Ectodermal cell (in vitro differentiated cells): ENCODE data around the gene ACBD5. TPM values are rescaled to one million over a fixed set of nuclear protein-coding genes. Genes with fewer than 3 reads are reported as not detected.
"Not testable (repeated sequence)": the region's sequence is repeated elsewhere in the genome, so short reads cannot be mapped to it uniquely, and the experiment has no call there.

Source experiments
- H3K27ac ChIP-seq: 2 replicates; pipeline ENCODE4 v1.7.0; 2013; ENCODE audit warnings: mild to moderate bottlenecking, low read depth, low read length; ENCODE audit not compliant: insufficient read depth, poor library complexity, severe bottlenecking
- H3K27me3 ChIP-seq: 2 replicates; pipeline ENCODE4 v1.7.0; 2013; ENCODE audit warnings: mild to moderate bottlenecking, low read length; ENCODE audit not compliant: insufficient read depth, control insufficient read depth, poor library complexity, severe bottlenecking
- H3K36me3 ChIP-seq: one replicate; pipeline ENCODE4 v1.7.0; 2013; ENCODE audit warnings: low read length; ENCODE audit not compliant: control insufficient read depth, insufficient read depth
- H3K4me1 ChIP-seq: one replicate; pipeline ENCODE4 v1.7.0; 2013; ENCODE audit warnings: low read length; ENCODE audit not compliant: control insufficient read depth, insufficient read depth
- H3K4me3 ChIP-seq: 2 replicates; pipeline ENCODE4 v1.7.0; 2013; ENCODE audit warnings: low read depth, low read length, control low read depth; ENCODE audit not compliant: insufficient read depth
- H3K9me3 ChIP-seq: 2 replicates; pipeline ENCODE4 v1.7.0; 2013; ENCODE audit warnings: mild to moderate bottlenecking, low read length, moderate library complexity; ENCODE audit not compliant: control insufficient read depth
- WGBS, 2 experiments: methylation state at CpG; one replicate each; pipeline ENCODE4 v1.1.7; 2013; ENCODE audit warnings: missing lambda C conversion rate in 2 of 2; 5-methylcytosine and 5-hydroxymethylcytosine counted together
- polyA plus RNA-seq, 4 experiments: library from polyadenylated mRNA; stranded (reverse); fragments of 50-300 nt; gene quantifications; one replicate each; pipeline ENCODE4 v1.2.3, GENCODE V29; 2013

The ACBD5 gene, protein sequence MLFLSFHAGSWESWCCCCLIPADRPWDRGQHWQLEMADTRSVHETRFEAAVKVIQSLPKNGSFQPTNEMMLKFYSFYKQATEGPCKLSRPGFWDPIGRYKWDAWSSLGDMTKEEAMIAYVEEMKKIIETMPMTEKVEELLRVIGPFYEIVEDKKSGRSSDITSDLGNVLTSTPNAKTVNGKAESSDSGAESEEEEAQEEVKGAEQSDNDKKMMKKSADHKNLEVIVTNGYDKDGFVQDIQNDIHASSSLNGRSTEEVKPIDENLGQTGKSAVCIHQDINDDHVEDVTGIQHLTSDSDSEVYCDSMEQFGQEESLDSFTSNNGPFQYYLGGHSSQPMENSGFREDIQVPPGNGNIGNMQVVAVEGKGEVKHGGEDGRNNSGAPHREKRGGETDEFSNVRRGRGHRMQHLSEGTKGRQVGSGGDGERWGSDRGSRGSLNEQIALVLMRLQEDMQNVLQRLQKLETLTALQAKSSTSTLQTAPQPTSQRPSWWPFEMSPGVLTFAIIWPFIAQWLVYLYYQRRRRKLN
- 14.5 TPM for polyA plus RNA-seq (2013, experiment 1 of 4)
- 13.6 TPM for polyA plus RNA-seq (2013, experiment 2 of 4)
- 13.5 TPM for polyA plus RNA-seq (2013, experiment 3 of 4)
- 13.5 TPM for polyA plus RNA-seq (2013, experiment 4 of 4)

GRCh38 chr10:27240212-27241009 lies at the start of gene ACBD5:
TSS of gene ACBD5 (minus strand) at chr10:27240797. CDS start at chr10:27240688, 109 bp downstream.
- H3K4me1 ChIP-seq: peaks cover 9% of the 10 kb centered on the region
- 0% methylated on average over 64 of the region's 64 CpGs for WGBS, 2 experiments
- no peaks in the 10 kb centered on the region for H3K27me3 ChIP-seq
- peak within 1 kb of the TSS; percentile 87 for H3K27ac ChIP-seq
- no peaks in the 10 kb centered on the region for H3K9me3 ChIP-seq
- no peaks in the 10 kb centered on the region for H3K36me3 ChIP-seq
- peak within 1 kb of the TSS; percentile 78 for H3K4me3 ChIP-seq

GRCh38 chr10:27285093-27285492 lies 44.5 kb upstream of the ACBD5 start:
- WGBS, 2 experiments: 59 to 75% methylated on average over 2 of the region's 3 CpGs
- no peaks in the 10 kb centered on the region for H3K4me1 ChIP-seq
- H3K27ac ChIP-seq: no peak overlapping the region
- no peak overlapping the region for H3K4me3 ChIP-seq
- H3K9me3 ChIP-seq: no peaks in the 10 kb centered on the region
- no peaks in the 10 kb centered on the region for H3K36me3 ChIP-seq
- no peaks in the 10 kb centered on the region for H3K27me3 ChIP-seq

- H3K4me3 ChIP-seq: no peak overlapping the region
- H3K36me3 ChIP-seq: no peaks in the 10 kb centered on the region
- H3K4me1 ChIP-seq: no peaks in the 10 kb centered on the region
- H3K27me3 ChIP-seq: no peaks in the 10 kb centered on the region
- H3K27ac ChIP-seq: no peak overlapping the region
- H3K9me3 ChIP-seq: peaks cover 2% of the 10 kb centered on the region
Measured at GRCh38 chr10:27276581-27276980, 36.0 kb upstream of the ACBD5 start.

DNA sequence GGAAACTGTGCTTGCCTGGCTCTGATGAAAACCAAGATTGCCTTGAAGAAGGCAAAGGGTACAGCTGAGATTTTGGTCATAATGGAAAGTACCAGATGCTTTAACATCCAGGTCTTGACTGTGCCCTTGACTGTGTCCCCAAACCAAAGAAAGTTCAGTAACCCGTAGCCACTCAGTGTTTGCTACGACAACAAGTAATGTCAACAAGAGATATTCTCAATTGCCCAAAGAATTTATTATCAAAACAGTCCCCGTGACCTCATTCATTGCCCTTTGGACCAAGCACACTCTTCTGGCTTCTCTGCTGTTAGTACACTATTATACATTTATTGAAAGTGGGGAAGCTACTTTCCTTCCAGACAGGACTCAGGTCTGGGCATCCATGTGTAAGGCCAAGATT lies 25.4 kb upstream of the ACBD5 start:
- not testable (repeated sequence) for H3K4me3 ChIP-seq, H3K27ac ChIP-seq, H3K4me1 ChIP-seq, H3K36me3 ChIP-seq, H3K27me3 ChIP-seq, H3K9me3 ChIP-seq
- 89 to 95% methylated on average over 2 of the region's 3 CpGs for WGBS, 2 experiments

- WGBS, 2 experiments: 92 to 96% methylated on average over 7 of the region's 7 CpGs
- H3K36me3 ChIP-seq, H3K4me1 ChIP-seq, H3K9me3 ChIP-seq, H3K27ac ChIP-seq, H3K4me3 ChIP-seq: not testable (repeated sequence)
- peaks cover 39% of the 10 kb centered on the region for H3K27me3 ChIP-seq
Measured at GRCh38 chr10:27262788-27263187, 22.2 kb upstream of the ACBD5 start.

GRCh38 chr10:27258838-27259812 lies 18.5 kb upstream of the ACBD5 start:
- Histone ChIP-seq H3K4me1 (no peaks in the 10 kb centered on the region), H3K27me3 (peaks cover 48% of the 10 kb centered on the region), H3K36me3 (no peaks in the 10 kb centered on the region), H3K27ac (no peak overlapping the region), H3K9me3 (no peaks in the 10 kb centered on the region), H3K4me3 (peak overlapping the region; percentile 34)
- 1% methylated on average over 75 of the region's 75 CpGs for WGBS, 2 experiments

DNA sequence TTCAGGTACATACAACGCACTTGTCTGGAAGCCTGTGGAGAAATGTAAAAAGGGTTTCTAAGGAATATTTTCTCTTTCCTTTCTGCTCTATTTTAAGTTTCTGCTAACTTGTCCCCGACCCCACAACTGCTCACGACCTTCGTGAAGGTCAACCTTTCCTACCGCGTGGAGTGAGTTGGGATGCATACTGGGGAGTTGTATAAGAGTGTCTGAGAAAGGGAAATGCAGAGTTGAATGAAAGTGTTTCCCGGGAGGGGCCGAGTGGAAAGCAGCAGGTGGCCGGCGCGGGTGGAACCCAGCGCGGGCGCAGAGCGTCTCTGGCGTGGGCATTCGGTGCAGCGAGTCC lies 17.9 kb upstream of the ACBD5 start:
- Histone ChIP-seq H3K4me1 (no peaks in the 10 kb centered on the region), H3K27me3 (peaks cover 48% of the 10 kb centered on the region), H3K9me3 (no peaks in the 10 kb centered on the region), H3K4me3 (peak overlapping the region; percentile 34), H3K27ac (no peak overlapping the region), H3K36me3 (no peaks in the 10 kb centered on the region)
- WGBS, 2 experiments: 4 to 8% methylated on average over 17 to 18 of the region's 18 CpGs

GRCh38 chr10:27256299-27257189 lies 15.9 kb upstream of the ACBD5 start:
- Histone ChIP-seq H3K9me3 (no peaks in the 10 kb centered on the region), H3K27ac (no peak overlapping the region), H3K27me3 (peaks cover 46% of the 10 kb centered on the region), H3K4me1 (no peaks in the 10 kb centered on the region), H3K36me3 (no peaks in the 10 kb centered on the region), H3K4me3 (no peak overlapping the region)
- 96% methylated on average over 42 to 43 of the region's 58 CpGs for WGBS, 2 experiments

- Histone ChIP-seq H3K27me3 (peaks cover 17% of the 10 kb centered on the region), H3K27ac (no peak overlapping the region), H3K9me3 (no peaks in the 10 kb centered on the region), H3K4me3 (no peak overlapping the region), H3K4me1 (no peaks in the 10 kb centered on the region), H3K36me3 (no peaks in the 10 kb centered on the region)
- 93 to 95% methylated on average over 5 of the region's 5 CpGs for WGBS, 2 experiments
Measured at GRCh38 chr10:27253576-27253975, 13.0 kb upstream of the ACBD5 start.
